Measurements from ENCODE around the gene ARL6IP5.

Gene ARL6IP5

GRCh38 chr3:69087030-69087791 is 2.5 kb downstream of the ARL6IP5 start:
- no peak for DNase-seq

GRCh38 chr3:69088063-69088462 is 3.3 kb downstream of the ARL6IP5 start:
- no peak for DNase-seq

- no peak for DNase-seq
Measured at GRCh38 chr3:69090021-69090420, 5.3 kb downstream of the ARL6IP5 start.

GRCh38 chr3:69091389-69092029 is 6.8 kb downstream of the ARL6IP5 start:
- DNase-seq, result no peak

- DNase-seq, result no peak
Measured at GRCh38 chr3:69092030-69092516, 7.3 kb downstream of the ARL6IP5 start.

- DNase-seq, result no peak
Measured at GRCh38 chr3:69094467-69095205, 9.9 kb downstream of the ARL6IP5 start.

GRCh38 chr3:69095636-69096035 is 10.9 kb downstream of the ARL6IP5 start:
- no peak for DNase-seq

GRCh38 chr3:69096299-69096698 is 11.6 kb downstream of the ARL6IP5 start:
- DNase-seq, result no peak

- DNase-seq, result no peak
Measured at GRCh38 chr3:69097407-69098086, 12.8 kb downstream of the ARL6IP5 start.

- DNase-seq, result no peak
Measured at GRCh38 chr3:69099576-69099975, 14.8 kb downstream of the ARL6IP5 start.

GRCh38 chr3:69102384-69102783 is 17.6 kb downstream of the ARL6IP5 start:
- no peak for DNase-seq

GRCh38 chr3:69103123-69103522 is 18.4 kb downstream of the ARL6IP5 start:
- DNase-seq, result no peak

GRCh38 chr3:69104586-69104985 is 19.8 kb downstream of the ARL6IP5 start:
- DNase-seq, result no peak

- DNase-seq, result no peak
Measured at GRCh38 chr3:69105320-69105719, 20.6 kb downstream of the ARL6IP5 start.

- DNase-seq, result no peak
Measured at GRCh38 chr3:69107841-69108240, 23.1 kb downstream of the ARL6IP5 start.

- DNase-seq, result no peak
Measured at GRCh38 chr3:69108811-69109210, 24.1 kb downstream of the ARL6IP5 start.

- DNase-seq, result no peak
Measured at GRCh38 chr3:69110941-69111546, 26.3 kb downstream of the ARL6IP5 start.

GRCh38 chr3:69113536-69113935 is 28.8 kb downstream of the ARL6IP5 start:
- no peak for DNase-seq

GRCh38 chr3:69115731-69116130 is 31.0 kb downstream of the ARL6IP5 start:
- no peak for DNase-seq

GRCh38 chr3:69116162-69116561 is 31.4 kb downstream of the ARL6IP5 start:
- DNase-seq, result no peak

- DNase-seq, result peak; percentile 84
Measured at GRCh38 chr3:69116897-69117296, 32.2 kb downstream of the ARL6IP5 start.

- no peak for DNase-seq
Measured at GRCh38 chr3:69118555-69118954, 33.8 kb downstream of the ARL6IP5 start.

GRCh38 chr3:69119138-69119537 is 34.4 kb downstream of the ARL6IP5 start:
- DNase-seq, result no peak
